ENCODE data around the gene NGFR.

The NGFR gene

DNA sequence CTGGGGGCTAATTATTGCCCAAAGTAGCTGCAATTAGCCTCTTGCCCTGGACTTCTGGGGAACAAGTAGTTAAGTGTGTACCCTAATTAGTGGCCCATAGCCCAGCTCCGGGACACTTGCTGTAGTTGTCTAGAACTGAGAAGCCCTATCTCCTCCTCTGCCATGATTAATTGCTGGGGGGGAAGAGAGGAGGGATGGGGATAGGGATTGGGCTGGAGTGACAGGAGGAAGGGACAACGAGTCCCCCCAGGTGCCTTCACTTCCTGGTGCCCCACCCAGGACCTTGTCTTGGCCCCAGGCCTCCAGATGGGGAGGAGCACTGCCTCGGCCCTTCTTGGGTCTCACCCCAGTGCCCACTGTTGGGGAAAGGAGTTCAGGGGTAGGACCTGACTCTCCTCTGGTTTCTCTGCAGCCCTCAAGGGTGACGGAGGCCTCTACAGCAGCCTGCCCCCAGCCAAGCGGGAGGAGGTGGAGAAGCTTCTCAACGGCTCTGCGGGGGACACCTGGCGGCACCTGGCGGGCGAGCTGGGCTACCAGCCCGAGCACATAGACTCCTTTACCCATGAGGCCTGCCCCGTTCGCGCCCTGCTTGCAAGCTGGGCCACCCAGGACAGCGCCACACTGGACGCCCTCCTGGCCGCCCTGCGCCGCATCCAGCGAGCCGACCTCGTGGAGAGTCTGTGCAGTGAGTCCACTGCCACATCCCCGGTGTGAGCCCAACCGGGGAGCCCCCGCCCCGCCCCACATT lies 17.4 kb downstream of the NGFR start:
- Histone ChIP-seq H4K20me1 (ENCODE audit: control insufficient read depth, insufficient read depth, low read depth, low read length) (no peaks in the 10 kb centered on the region), H3K4me1 (ENCODE audit: control insufficient read depth, low read length) (no peaks in the 10 kb centered on the region), H3K4me2 (ENCODE audit: low read length) (no peak overlapping the region), H3K79me2 (ENCODE audit: control insufficient read depth, low read length) (no peaks in the 10 kb centered on the region), H3K36me3 (ENCODE audit: control insufficient read depth, low read length) (no peaks in the 10 kb centered on the region), H3K9me2 (replicated peaks; ENCODE audit: control insufficient read depth, low read length) (no peaks in the 10 kb centered on the region), H3K9me3 (ENCODE audit: control insufficient read depth, insufficient read depth, low read length) (no peaks in the 10 kb centered on the region), H3F3A (ENCODE audit: control insufficient read depth, insufficient read depth) (no peaks in the 10 kb centered on the region), H3K4me3 (ENCODE audit: low read length) (no peak overlapping the region), H3K27ac (ENCODE audit: low read depth, low read length) (no peak overlapping the region), H3K27me3 (ENCODE audit: control insufficient read depth, low read length) (no peaks in the 10 kb centered on the region)
- TF ChIP-seq, protein P1, sequence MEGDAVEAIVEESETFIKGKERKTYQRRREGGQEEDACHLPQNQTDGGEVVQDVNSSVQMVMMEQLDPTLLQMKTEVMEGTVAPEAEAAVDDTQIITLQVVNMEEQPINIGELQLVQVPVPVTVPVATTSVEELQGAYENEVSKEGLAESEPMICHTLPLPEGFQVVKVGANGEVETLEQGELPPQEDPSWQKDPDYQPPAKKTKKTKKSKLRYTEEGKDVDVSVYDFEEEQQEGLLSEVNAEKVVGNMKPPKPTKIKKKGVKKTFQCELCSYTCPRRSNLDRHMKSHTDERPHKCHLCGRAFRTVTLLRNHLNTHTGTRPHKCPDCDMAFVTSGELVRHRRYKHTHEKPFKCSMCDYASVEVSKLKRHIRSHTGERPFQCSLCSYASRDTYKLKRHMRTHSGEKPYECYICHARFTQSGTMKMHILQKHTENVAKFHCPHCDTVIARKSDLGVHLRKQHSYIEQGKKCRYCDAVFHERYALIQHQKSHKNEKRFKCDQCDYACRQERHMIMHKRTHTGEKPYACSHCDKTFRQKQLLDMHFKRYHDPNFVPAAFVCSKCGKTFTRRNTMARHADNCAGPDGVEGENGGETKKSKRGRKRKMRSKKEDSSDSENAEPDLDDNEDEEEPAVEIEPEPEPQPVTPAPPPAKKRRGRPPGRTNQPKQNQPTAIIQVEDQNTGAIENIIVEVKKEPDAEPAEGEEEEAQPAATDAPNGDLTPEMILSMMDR (IDR thresholded peaks at IDR 0.05; ENCODE audit: low read depth, low read length, poor library complexity, severe bottlenecking), result no peak
- no peak for TF ChIP-seq EZH2phosphoT487 (IDR thresholded peaks at IDR 0.05; ENCODE audit: borderline replicate concordance, low read length)

DNA sequence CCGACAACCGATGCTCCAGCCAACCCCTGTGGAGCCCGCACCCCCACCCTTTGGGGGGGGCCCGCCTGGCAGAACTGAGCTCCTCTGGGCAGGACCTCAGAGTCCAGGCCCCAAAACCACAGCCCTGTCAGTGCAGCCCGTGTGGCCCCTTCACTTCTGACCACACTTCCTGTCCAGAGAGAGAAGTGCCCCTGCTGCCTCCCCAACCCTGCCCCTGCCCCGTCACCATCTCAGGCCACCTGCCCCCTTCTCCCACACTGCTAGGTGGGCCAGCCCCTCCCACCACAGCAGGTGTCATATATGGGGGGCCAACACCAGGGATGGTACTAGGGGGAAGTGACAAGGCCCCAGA lies 17.9 kb downstream of the NGFR start:
- Histone ChIP-seq H3K4me2 (ENCODE audit: low read length) (no peak overlapping the region), H3K4me1 (ENCODE audit: control insufficient read depth, low read length) (no peaks in the 10 kb centered on the region), H3K27me3 (ENCODE audit: control insufficient read depth, low read length) (no peaks in the 10 kb centered on the region), H3F3A (ENCODE audit: control insufficient read depth, insufficient read depth) (no peaks in the 10 kb centered on the region), H3K27ac (ENCODE audit: low read depth, low read length) (no peak overlapping the region), H3K9me3 (ENCODE audit: control insufficient read depth, insufficient read depth, low read length) (no peaks in the 10 kb centered on the region), H3K79me2 (ENCODE audit: control insufficient read depth, low read length) (no peaks in the 10 kb centered on the region), H3K4me3 (ENCODE audit: low read length) (no peak overlapping the region), H3K36me3 (ENCODE audit: control insufficient read depth, low read length) (no peaks in the 10 kb centered on the region), H3K9me2 (replicated peaks; ENCODE audit: control insufficient read depth, low read length) (no peaks in the 10 kb centered on the region), H4K20me1 (ENCODE audit: control insufficient read depth, insufficient read depth, low read depth, low read length) (no peaks in the 10 kb centered on the region)
- TF ChIP-seq EZH2phosphoT487 (IDR thresholded peaks at IDR 0.05; ENCODE audit: borderline replicate concordance, low read length), result no peak
- TF ChIP-seq, protein P1 (IDR thresholded peaks at IDR 0.05; ENCODE audit: low read depth, low read length, poor library complexity, severe bottlenecking), result no peak

DNA sequence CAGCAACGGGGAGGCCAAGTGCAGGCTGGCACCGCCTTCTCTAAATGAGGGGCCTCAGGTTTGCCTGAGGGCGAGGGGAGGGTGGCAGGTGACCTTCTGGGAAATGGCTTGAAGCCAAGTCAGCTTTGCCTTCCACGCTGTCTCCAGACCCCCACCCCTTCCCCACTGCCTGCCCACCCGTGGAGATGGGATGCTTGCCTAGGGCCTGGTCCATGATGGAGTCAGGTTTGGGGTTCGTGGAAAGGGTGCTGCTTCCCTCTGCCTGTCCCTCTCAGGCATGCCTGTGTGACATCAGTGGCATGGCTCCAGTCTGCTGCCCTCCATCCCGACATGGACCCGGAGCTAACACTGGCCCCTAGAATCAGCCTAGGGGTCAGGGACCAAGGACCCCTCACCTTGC lies 18.5 kb downstream of the NGFR start:
- Histone ChIP-seq H3K4me3 (ENCODE audit: low read length) (no peak overlapping the region), H3K4me2 (ENCODE audit: low read length) (no peak overlapping the region), H3K9me3 (ENCODE audit: control insufficient read depth, insufficient read depth, low read length) (no peaks in the 10 kb centered on the region), H3K4me1 (ENCODE audit: control insufficient read depth, low read length) (no peaks in the 10 kb centered on the region), H4K20me1 (ENCODE audit: control insufficient read depth, insufficient read depth, low read depth, low read length) (no peaks in the 10 kb centered on the region), H3K36me3 (ENCODE audit: control insufficient read depth, low read length) (no peaks in the 10 kb centered on the region), H3K27ac (ENCODE audit: low read depth, low read length) (no peak overlapping the region), H3K79me2 (ENCODE audit: control insufficient read depth, low read length) (no peaks in the 10 kb centered on the region), H3K9me2 (replicated peaks; ENCODE audit: control insufficient read depth, low read length) (no peaks in the 10 kb centered on the region), H3K27me3 (ENCODE audit: control insufficient read depth, low read length) (no peaks in the 10 kb centered on the region), H3F3A (ENCODE audit: control insufficient read depth, insufficient read depth) (no peaks in the 10 kb centered on the region)
- no peak for TF ChIP-seq EZH2phosphoT487 (IDR thresholded peaks at IDR 0.05; ENCODE audit: borderline replicate concordance, low read length)
- TF ChIP-seq, protein P1 (IDR thresholded peaks at IDR 0.05; ENCODE audit: low read depth, low read length, poor library complexity, severe bottlenecking), result no peak
